Esophagus muscularis mucosa (tissue), 4 donors: ENCODE results near the gene WWOX. TPM values are rescaled to one million over a fixed set of nuclear protein-coding genes. Genes with fewer than 3 reads are reported as not detected.
"Not testable (repeated sequence)": the region's sequence is repeated elsewhere in the genome, so short reads cannot be mapped to it uniquely, and the experiment has no call there.

ENCODE experiments used
- DNase-seq: peaks from one replicate; pipeline ENCODE4 v3.0.0-alpha.2; 2017; ENCODE audit errors: extremely low spot score
- H3K27ac ChIP-seq, 4 donors: fragments of 200-600 bp; sonication (generic); replicated peaks in 1 of 4; 1 replicate in 3 of 4; 2 replicates in 1 of 4; pipeline ENCODE4 v1.5.1; 2016 to 2019; ENCODE audit warnings: mild to moderate bottlenecking in 1 of 4
- H3K27me3 ChIP-seq, 4 donors: fragments of 200-600 bp; sonication (generic); one replicate each; pipeline versions ENCODE4 v1.5.1 to v1.6.0; 2016 to 2019
- H3K36me3 ChIP-seq, 4 donors: fragments of 200-600 bp; sonication (generic); one replicate each; pipeline ENCODE4 v1.5.1; 2016 to 2019
- H3K4me1 ChIP-seq, 4 donors: fragments of 200-600 bp; sonication (generic); one replicate each; pipeline ENCODE4 v1.5.1; 2016 to 2019
- H3K4me3 ChIP-seq, 4 donors: fragments of 200-600 bp; sonication (generic); 1 replicate in 2 of 4; 2 replicates in 2 of 4; pipeline ENCODE4 v1.5.1; 2016 to 2019; ENCODE audit warnings: mild to moderate bottlenecking in 4 of 4, moderate library complexity in 1 of 4
- H3K9me3 ChIP-seq, 4 donors: fragments of 200-600 bp; sonication (generic); 1 replicate in 3 of 4; 2 replicates in 1 of 4; pipeline ENCODE4 v1.5.1; 2016 to 2019
- CTCF ChIP-seq, 3 experiments: fragments of 200-600 bp in 2 of 3; fragments of 450-650 bp in 1 of 3; sonication (generic) in 2 of 3; IDR thresholded peaks; one replicate each; pipeline ENCODE4 v1.5.1; 2017 to 2019; ENCODE audit warnings: antibody characterized with exemption in 3 of 3, mild to moderate bottlenecking in 2 of 3, moderate library complexity in 1 of 3
- EP300 ChIP-seq: sonication (generic); formaldehyde crosslinking; IDR thresholded peaks from one replicate; pipeline ENCODE4 v1.6.1; 2017; ENCODE audit warnings: antibody characterized with exemption
- POLR2A ChIP-seq: fragments of 450-650 bp; IDR thresholded peaks from one replicate; pipeline ENCODE4 v1.6.1; 2017; ENCODE audit warnings: antibody characterized with exemption, moderate library complexity, mild to moderate bottlenecking, low read depth
- POLR2AphosphoS5 ChIP-seq, 2 donors: sonication (generic); formaldehyde crosslinking; IDR thresholded peaks; one replicate each; pipeline ENCODE4 v1.6.1; 2017; ENCODE audit warnings: antibody characterized with exemption in 2 of 2
- WGBS: methylation state at CpG from one replicate; pipeline ENCODE4 v1.1.5; 2018; 5-methylcytosine and 5-hydroxymethylcytosine counted together
- intact Hi-C: fragments of 100-400 bp; cut with DNase I; formaldehyde crosslinking; loops from one replicate; pipeline ENCODE4 v1.15.1; 2023
- total RNA-seq, 4 donors: library from RNA; depleted of rRNA; stranded (reverse); fragments of >200 nt; gene quantifications; one replicate each; pipeline versions ENCODE4 v1.1.0 to v1.2.1, GENCODE V29; 2016

The WWOX gene
- total RNA-seq, 4 donors from 2014 or later = 14.4 to 27.8 (median 15.4) TPM

GRCh38 chr16:79050063-79050462 is 950.6 kb downstream of the WWOX start:
- DNase-seq = no peak
- no peak overlapping the region for H3K27ac ChIP-seq
- 88% methylated on average over 4 of the region's 4 CpGs for WGBS
- H3K9me3 ChIP-seq = no peaks in the 10 kb centered on the region
- no peaks in the 10 kb centered on the region for H3K27me3 ChIP-seq
- intact Hi-C loops = no loop called here
- no peaks in the 10 kb centered on the region for H3K4me1 ChIP-seq
- H3K4me3 ChIP-seq = no peak overlapping the region
- TF ChIP-seq POLR2AphosphoS5 (IDR thresholded peaks at IDR 0.05) (no peak), POLR2A (no peak), EP300 (no peak), CTCF (IDR thresholded peaks at IDR 0.05) (no peak)
- H3K36me3 ChIP-seq = no peaks in the 10 kb centered on the region

GRCh38 chr16:79051313-79051712 is 951.9 kb downstream of the WWOX start:
- Histone ChIP-seq H3K4me1 (no peaks in the 10 kb centered on the region), H3K27me3 (no peaks in the 10 kb centered on the region), H3K9me3 (no peaks in the 10 kb centered on the region), H3K4me3 (no peak overlapping the region), H3K36me3 (no peaks in the 10 kb centered on the region), H3K27ac (no peak overlapping the region)
- intact Hi-C loops = no loop called here
- 91% methylated on average over 4 of the region's 4 CpGs for WGBS
- DNase-seq = no peak
- TF ChIP-seq POLR2AphosphoS5 (IDR thresholded peaks at IDR 0.05) = no peak
- no peak for TF ChIP-seq EP300
- no peak for TF ChIP-seq CTCF (IDR thresholded peaks at IDR 0.05)
- TF ChIP-seq POLR2A = no peak

- H3K36me3 ChIP-seq, DNase-seq, intact Hi-C loops, H3K4me3 ChIP-seq, H3K9me3 ChIP-seq, H3K27me3 ChIP-seq, H3K27ac ChIP-seq, H3K4me1 ChIP-seq: not testable (repeated sequence)
- WGBS = 90% methylated on average over 4 of the region's 4 CpGs
Measured at GRCh38 chr16:79052198-79052597, 952.7 kb downstream of the WWOX start.

GRCh38 chr16:79053577-79053976 is 954.1 kb downstream of the WWOX start:
- Histone ChIP-seq H3K9me3 (no peaks in the 10 kb centered on the region), H3K4me1 (no peaks in the 10 kb centered on the region), H3K27me3 (no peaks in the 10 kb centered on the region), H3K4me3 (no peak overlapping the region), H3K36me3 (no peaks in the 10 kb centered on the region), H3K27ac (no peak overlapping the region)
- WGBS = 94% methylated on average over 4 of the region's 4 CpGs
- TF ChIP-seq EP300 (no peak), POLR2AphosphoS5 (IDR thresholded peaks at IDR 0.05) (no peak), CTCF (IDR thresholded peaks at IDR 0.05) (no peak), POLR2A (no peak)
- intact Hi-C loops = no loop called here
- DNase-seq = no peak

GRCh38 chr16:79054211-79054984 is 954.9 kb downstream of the WWOX start:
- H3K27ac ChIP-seq = no peak overlapping the region
- WGBS = 86% methylated on average over 13 of the region's 13 CpGs
- intact Hi-C loops = no loop called here
- no peaks in the 10 kb centered on the region for H3K9me3 ChIP-seq
- H3K4me3 ChIP-seq = no peak overlapping the region
- TF ChIP-seq POLR2AphosphoS5 (IDR thresholded peaks at IDR 0.05) (no peak), CTCF (IDR thresholded peaks at IDR 0.05) (no peak), POLR2A (no peak), EP300 (no peak)
- H3K27me3 ChIP-seq = no peaks in the 10 kb centered on the region
- H3K4me1 ChIP-seq = no peaks in the 10 kb centered on the region
- no peaks in the 10 kb centered on the region for H3K36me3 ChIP-seq
- no peak for DNase-seq
